ENCODE results near the gene TINCR. TPM values are rescaled to one million over a fixed set of nuclear protein-coding genes. Genes with fewer than 3 reads are reported as not detected.
"Not testable (repeated sequence)": the region's sequence is repeated elsewhere in the genome, so short reads cannot be mapped to it uniquely, and the experiment has no call there.

The TINCR gene
- total and polyA plus RNA-seq, 12 donors = 0.07 to 0.68 (median 0.25) TPM; not detected in 4

GRCh38 chr19:5542665-5543064 is 25.1 kb downstream of the TINCR start:
- intact Hi-C loops (cut with DNase I) = no loop called here
- H3K27ac ChIP-seq = no peak overlapping the region
- peaks cover 0 to 20% (median 9%) of the 10 kb centered on the region in 7 donors for H3K27me3 ChIP-seq
- no peaks in the 10 kb centered on the region for H3K36me3 ChIP-seq
- H3K9me3 ChIP-seq = no peaks in the 10 kb centered on the region
- peaks cover 0 to 20% (median 5%) of the 10 kb centered on the region in 9 donors for H3K4me1 ChIP-seq
- ATAC-seq (no peak), DNase-seq (no peak)
- 57% methylated on average over 8 of the region's 8 CpGs for WGBS, 2 donors
- H3K4me3 ChIP-seq = no peak overlapping the region
- TF ChIP-seq CTCF (IDR thresholded peaks at IDR 0.05) = no peak

DNA sequence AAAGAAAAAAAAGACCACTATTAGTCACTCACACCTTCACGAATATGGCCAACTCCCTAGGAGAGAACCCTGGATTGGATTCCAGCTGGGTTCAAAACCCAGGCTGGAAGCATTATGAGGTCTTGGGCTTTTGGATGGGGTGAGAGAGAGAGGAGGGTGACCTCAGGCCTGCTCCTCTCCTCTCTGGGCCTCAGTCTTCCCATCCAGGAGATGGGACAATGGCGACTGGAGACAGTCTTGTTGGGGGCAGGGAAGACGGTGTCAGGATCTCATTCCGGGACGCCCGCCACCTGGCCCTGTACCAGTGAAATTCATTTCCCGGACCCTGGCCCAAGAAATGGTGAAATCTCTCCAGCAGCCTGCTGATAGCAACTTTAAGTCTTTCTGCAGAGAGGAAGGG is 26.3 kb downstream of the TINCR start:
- Histone ChIP-seq H3K9me3 (no peaks in the 10 kb centered on the region), H3K27ac (no peak overlapping the region), H3K36me3 (no peaks in the 10 kb centered on the region), H3K4me3 (no peak overlapping the region), H3K4me1 (peaks cover 0 to 29% (median 9%) of the 10 kb centered on the region in 9 donors), H3K27me3 (peaks cover 0 to 27% (median 11%) of the 10 kb centered on the region in 7 donors)
- intact Hi-C loops (cut with DNase I) = no loop called here
- WGBS, 2 donors = 68 to 72% methylated on average over 7 of the region's 7 CpGs
- DNase-seq = no peak
- no peak for ATAC-seq
- TF ChIP-seq CTCF (IDR thresholded peaks at IDR 0.05) = no peak

DNA sequence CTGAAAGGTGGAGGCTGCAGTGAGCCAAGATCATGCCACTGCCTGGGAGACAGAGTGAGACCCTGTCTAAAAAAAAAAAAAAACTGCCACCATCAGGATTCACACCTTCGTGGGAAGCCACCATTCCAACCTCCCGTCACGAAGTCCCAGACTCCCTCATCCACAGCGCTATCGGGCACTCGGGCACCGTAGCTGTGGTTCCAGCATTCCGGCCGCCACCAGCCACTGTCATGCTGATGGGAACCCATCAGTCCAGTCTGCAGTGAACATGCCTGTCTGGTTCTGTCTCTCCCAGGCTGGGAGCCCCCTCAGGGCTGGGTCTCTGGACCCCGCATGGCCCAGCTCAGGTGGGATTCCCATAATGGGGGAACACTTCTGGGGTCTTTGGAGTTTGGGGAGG is 27.5 kb downstream of the TINCR start:
- no peak for DNase-seq

DNA sequence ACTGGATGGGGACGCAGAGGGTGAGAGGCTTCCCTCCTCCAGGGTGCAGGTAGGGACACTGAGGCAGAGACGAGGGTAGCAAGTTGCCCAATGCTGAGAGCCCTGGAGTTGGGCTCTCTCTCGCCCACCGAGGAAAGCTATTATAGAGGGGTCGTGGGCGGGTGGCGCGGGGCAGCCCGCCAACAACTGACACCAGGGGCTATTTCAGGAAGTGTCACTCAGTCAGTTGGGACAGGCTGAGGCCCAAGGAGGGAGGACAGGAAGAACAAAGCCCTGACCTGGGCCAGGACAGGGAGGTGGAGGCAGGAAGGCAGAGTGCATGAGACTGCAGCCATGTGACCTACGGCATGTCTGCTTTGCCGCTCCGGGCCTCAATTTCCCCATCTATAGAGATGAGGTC is 29.9 kb downstream of the TINCR start:
- ATAC-seq (peak; percentile 24 to 67 (median 50)), DNase-seq (peak; percentile 11 to 38)
- H3K9me3 ChIP-seq = peaks cover 0 to 30% (median 16%) of the 10 kb centered on the region in 11 donors
- no peak overlapping the region for H3K4me3 ChIP-seq
- peaks cover 0 to 37% (median 12%) of the 10 kb centered on the region in 7 donors for H3K27me3 ChIP-seq
- 26 to 33% methylated on average over 12 of the region's 12 CpGs for WGBS, 2 donors
- no peak for TF ChIP-seq CTCF (IDR thresholded peaks at IDR 0.05)
- intact Hi-C loops (cut with DNase I) = no loop called here
- peak overlapping the region in 8 of 10 donors; percentile 48 to 82 (median 64) for H3K27ac ChIP-seq
- H3K4me1 ChIP-seq = peaks cover 0 to 34% (median 12%) of the 10 kb centered on the region in 9 donors
- no peaks in the 10 kb centered on the region for H3K36me3 ChIP-seq

More for the DNA sequence above, 27.5 kb downstream of the TINCR start:
- no peak for TF ChIP-seq CTCF (IDR thresholded peaks at IDR 0.05)
- Histone ChIP-seq H3K4me3 (no peak overlapping the region), H3K4me1 (peaks cover 0 to 34% (median 12%) of the 10 kb centered on the region in 9 donors), H3K36me3 (no peaks in the 10 kb centered on the region), H3K27me3 (peaks cover 0 to 36% (median 12%) of the 10 kb centered on the region in 7 donors), H3K9me3 (peaks cover 0 to 7% (median 3%) of the 10 kb centered on the region in 11 donors), H3K27ac (no peak overlapping the region)
- 93% methylated on average over 10 of the region's 10 CpGs for WGBS, 2 donors
- ATAC-seq = no peak
- intact Hi-C loops (cut with DNase I) = no loop called here

GRCh38 chr19:5536982-5537579 is 30.7 kb downstream of the TINCR start:
- 49 to 53% methylated on average over 12 of the region's 12 CpGs for WGBS, 2 donors
- DNase-seq; ATAC-seq; intact Hi-C loops (cut with DNase I); H3K36me3 ChIP-seq: not testable (repeated sequence)
- Histone ChIP-seq H3K4me3 (peak overlapping the region in 2 of 10 donors; percentile 20 to 27), H3K27ac (peak overlapping the region in 8 of 10 donors; percentile 48 to 82 (median 68)), H3K4me1 (peaks cover 0 to 34% (median 12%) of the 10 kb centered on the region in 9 donors), H3K9me3 (peaks cover 0 to 30% (median 16%) of the 10 kb centered on the region in 11 donors), H3K27me3 (peaks cover 0 to 37% (median 12%) of the 10 kb centered on the region in 7 donors)
